ENCODE data around the gene MAPKAPK2.
A peak's percentile ranks its signal among the peaks of the same experiment; 100 is the strongest.

The MAPKAPK2 gene

DNA sequence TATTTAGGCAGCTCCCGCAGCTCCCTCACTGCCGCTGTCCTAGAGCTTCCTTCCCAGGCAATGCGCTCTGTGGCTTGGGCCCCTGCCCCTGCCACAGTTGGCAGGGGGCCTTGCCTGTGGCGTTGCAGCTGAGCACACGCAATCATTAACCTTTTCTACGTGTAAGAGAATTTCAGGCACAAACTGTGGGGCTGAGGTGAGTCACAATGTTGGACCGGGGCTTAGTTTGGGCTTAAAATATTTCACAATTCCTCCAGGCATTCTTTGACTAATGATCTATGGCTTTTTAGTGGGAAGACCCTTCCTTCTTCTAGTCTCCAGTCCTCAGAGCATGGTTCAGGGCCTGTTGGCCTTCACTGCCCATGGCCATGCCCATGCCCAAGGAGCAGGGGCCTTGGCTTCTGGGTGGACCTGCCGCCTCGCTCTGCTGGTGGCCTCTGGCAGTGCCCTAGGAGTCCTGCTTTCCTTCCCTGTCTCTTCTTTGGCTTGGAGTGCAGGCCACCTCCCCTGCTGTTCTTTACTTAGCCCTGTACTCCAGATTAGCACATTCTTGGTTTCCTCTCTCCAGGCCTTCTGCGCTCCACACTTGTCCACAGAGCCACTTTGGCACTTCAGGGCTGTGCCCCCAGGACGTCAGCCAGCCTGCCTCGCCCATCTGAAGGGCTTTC lies 39.2 kb downstream of the MAPKAPK2 start:
- no peak for DNase-seq

DNA sequence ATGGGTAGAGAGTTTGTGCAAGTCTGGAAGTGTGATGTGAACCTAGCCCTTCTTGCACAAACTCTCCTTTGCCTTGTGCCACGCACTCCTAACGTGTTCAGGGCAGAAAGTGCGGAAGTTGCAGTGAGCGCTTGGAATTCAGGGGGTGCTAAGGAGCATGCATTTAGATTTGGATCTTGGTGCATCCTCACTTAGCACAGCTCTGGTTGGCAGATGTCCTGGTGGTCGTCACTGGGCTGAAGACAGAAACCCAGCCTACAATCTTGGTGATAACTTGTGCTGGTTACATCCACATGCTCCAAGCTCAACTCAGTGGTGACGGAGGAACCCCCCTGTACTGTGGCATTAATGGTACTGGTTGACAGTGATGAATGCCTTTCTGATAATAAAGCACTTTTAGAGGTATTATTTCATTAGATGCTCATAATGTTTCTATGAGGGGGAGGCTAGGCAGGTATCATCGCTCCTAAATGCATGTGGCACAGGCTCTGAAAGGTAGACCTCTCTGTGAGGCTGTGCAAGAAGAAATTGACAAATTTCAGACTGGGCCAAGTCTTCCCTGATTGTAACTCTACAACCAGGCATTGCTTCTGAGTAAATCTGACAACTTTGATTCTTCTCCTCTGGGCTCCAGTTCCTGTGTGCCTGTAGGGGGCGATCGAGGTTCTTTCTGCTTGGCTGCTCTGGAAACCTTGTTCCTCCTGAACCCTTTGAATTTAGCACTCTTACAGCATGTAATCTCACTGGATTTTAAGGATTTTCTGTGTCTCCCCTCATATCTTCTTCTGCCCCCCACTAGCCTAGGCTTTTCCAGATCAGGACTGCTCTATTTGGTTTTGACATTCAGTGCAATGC lies 40.6 kb downstream of the MAPKAPK2 start:
- peak; percentile 66 to 77 for DNase-seq

DNA sequence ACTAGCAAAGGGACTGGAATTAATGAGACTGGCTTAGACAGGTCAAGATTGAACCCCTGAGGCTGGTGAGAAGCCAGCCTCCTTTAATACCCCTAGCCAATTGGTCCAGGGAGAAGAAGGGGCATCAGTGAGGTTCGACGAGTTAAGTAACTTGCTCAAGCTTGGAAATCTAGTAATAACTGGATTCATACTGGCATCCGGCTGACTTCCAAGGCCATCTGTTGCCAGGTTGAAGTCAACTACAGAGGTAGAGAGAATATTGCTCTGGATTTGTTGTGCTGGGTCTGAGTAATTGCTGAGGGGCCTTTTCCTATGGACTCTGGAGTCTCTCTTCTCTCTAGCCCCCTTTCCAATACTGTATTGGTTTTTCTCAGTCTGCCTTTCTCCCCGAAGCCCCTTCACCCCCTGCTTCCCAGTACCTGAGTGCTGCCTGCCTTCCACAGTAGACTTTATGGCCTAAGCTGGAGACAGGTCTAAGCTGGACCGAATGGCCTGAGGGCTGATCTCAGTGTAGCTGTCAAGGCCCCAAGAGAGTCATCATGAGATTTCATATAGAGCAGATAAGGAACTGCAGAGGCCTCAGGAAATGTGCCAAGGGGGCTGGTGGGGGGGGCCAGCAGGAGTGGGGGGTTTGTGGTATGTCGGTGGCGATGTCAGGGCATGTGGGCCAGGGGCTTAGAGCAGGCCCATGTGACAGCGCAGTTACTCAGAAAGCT lies 43.4 kb downstream of the MAPKAPK2 start:
- DNase-seq, result no peak

DNA sequence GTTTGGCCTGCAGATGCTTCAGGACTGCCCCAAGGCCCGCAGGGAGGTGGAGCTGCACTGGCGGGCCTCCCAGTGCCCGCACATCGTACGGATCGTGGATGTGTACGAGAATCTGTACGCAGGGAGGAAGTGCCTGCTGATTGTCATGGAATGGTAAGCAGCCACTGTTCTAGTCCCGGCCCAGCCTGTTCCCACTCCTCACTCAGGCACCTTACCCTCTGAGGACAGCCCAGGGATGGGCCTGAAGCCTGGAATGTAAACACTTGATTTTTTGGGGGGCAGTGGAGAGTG lies 43.9 kb downstream of the MAPKAPK2 start:
- no peak for DNase-seq

DNA sequence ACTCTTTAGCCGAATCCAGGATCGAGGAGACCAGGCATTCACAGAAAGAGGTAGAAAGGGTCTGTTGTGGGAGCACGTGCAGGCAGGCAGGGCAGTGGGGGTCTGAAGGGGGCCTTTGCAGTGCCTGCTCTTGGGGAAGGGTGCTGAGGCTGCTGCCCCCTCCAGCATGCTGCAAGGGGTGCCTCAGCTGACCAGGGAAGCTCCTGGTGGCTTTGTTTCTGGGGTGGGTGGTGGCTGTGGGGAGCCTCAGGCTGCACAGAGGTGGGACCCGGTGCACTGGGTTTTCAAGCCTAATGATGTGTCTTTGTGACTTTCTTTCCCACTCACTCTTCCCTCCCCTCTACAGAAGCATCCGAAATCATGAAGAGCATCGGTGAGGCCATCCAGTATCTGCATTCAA lies 44.3 kb downstream of the MAPKAPK2 start:
- no peak for DNase-seq

DNA sequence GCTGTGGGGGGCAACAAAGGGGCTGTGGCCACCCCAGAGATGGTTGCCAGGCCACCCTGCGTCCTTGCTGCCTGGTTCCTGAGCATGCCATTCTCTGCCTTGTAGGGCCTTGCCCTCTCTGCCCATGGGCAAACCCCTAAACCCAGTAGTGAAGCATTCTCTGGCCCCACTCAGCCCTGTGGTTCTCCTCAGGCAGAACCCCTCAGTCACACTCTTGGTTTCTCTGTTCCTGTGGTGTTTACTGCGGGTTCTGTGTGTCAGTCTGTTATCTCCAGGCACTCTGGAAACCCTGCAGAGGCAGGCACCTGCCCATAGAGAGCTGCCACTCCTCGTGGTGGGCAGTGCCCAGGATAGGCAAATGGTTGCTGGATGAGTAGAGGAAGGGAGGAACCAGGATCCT lies 44.8 kb downstream of the MAPKAPK2 start:
- no peak for DNase-seq

DNA sequence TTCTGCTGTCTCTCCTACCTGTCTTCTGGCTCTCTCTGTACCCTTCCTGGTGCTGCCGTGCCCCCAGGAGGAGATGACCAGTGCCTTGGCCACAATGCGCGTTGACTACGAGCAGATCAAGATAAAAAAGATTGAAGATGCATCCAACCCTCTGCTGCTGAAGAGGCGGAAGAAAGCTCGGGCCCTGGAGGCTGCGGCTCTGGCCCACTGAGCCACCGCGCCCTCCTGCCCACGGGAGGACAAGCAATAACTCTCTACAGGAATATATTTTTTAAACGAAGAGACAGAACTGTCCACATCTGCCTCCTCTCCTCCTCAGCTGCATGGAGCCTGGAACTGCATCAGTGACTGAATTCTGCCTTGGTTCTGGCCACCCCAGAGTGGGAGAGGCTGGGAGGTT lies 47.8 kb downstream of the MAPKAPK2 start:
- no peak for DNase-seq

DNA sequence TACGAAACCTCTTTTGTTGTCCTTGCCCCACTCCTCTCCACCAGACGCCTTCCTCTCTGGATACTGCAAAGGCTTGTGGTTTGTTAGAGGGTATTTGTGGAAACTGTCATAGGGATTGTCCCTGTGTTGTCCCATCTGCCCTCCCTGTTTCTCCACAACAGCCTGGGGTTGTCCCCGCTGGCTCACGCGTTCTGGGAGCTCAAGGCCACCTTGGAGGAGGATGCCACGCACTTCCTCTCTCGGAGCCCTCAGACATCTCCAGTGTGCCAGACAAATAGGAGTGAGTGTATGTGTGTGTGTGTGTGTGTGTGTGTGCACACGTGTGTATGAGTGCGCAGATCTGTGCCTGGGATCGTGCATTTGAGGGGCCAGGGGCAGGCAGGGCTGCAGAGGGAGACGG lies 48.3 kb downstream of the MAPKAPK2 start:
- DNase-seq, result no peak

DNA sequence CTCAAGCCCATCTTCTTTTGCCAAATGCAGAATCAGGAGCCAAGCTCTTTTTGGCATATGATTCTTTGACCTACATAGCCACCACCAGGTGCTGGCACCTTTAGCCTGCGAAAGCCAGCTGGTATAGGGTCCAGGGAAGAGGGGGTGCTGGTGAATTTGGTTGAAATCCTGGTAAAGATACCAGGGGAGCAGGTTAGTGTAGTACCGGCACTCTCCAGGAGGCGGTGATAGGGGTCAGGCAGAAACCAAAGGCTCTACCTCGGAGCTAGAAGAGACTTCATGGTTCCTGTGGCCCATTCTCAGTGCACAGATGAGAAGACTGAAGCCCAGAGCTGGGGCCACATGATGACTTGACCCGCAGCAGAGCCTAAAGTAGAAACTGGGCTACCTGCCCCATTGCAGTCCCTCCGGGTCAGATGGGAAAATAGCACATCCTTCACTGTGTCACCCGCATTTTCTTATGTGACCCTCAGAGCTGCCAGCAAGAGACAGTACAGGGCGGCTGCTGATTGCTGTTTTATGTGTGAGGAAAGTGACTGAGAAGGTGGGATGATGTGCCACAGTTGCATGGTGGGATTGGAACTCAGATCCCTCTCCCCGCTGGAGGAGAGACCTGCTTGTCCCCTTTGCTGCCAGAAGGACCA lies 49.9 kb downstream of the MAPKAPK2 start:
- peak; percentile 18 to 40 for DNase-seq

DNA sequence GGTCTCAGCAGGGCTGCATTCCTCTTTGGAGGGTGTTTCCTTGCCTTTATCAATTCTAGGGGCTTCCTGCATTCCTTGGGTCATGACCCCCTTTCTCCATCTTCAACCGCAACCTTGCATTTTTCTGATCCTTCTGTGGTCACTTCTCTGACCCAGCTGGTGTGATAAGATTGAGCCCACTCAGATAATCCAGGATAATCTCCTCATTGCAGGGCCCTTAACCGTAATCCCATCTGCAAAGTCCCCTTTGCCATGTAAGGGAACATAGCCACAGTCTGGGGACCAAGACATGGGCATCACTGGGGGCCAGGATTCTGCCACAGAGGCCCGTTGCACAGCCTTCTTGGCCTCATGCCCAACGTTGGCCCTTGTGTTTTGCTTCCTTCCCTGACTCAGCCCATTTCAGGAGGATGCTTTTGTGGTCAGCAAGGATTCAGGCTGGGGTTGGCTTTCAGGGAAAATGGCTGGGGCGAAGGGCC lies 50.9 kb downstream of the MAPKAPK2 start:
- DNase-seq, result no peak

DNA sequence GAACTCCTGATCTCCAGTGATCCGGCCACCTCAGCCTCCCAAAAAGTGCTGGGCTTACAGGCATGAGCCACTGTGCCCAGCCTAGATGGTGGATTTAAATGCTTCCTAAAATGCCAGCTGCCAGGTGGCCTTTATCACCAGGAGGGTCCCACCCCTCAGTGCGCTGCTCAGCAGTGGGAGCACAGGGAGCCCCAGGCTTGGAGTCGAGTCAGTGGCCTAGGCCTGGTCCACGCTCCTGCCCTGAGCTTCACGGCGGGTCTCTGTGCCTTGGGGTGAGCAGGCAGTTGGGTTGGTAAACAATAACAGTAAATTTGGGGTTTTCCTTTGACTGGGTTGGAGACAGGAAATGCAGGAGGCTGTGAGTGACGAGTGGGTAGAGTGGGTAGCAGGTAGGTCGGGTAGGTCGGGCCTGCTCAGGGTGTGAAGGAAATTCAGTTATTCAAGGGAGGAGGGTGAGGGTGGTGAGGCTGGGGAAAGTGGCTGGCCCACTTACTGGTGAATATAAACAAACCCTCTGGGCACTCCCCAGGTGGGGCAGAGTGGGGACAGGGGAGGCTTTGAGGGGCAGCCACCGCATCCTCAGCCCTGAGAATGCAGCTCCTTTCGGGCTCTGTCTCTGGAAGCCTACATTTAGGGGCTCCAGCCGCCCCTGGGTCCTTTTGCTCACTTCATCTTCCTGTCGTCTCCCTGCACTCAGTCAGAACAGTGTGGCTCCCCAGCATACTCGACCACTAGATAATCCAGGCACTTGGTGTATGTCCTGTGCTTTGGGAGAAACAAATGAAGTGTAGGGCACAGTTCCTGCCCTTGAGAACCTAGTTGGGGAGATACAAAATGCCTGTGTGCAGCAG lies 52.4 kb downstream of the MAPKAPK2 start:
- no peak for DNase-seq

DNA sequence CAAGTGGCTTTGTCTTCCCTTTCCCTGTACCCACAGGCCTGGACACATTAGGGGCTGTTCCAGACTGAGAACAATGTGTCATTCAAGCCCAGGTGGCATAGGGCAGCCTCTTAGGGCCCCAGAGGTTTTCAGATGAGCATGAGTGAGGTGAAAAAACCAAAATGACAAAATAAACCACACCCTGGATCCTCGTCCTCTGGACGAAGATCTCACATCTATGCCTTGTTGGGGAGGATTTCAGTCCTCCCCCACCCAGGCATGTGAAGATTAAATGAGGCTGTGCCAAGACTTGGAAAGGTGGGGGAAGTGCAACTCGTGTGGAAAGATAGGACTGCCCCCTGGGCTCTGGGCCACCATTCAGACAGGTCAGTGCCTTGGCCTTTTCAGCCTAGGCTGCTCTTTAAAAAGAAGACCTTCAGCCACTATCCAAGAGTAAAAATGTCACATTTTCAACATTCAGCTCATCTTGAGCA lies 53.1 kb downstream of the MAPKAPK2 start:
- DNase-seq, result no peak

DNA sequence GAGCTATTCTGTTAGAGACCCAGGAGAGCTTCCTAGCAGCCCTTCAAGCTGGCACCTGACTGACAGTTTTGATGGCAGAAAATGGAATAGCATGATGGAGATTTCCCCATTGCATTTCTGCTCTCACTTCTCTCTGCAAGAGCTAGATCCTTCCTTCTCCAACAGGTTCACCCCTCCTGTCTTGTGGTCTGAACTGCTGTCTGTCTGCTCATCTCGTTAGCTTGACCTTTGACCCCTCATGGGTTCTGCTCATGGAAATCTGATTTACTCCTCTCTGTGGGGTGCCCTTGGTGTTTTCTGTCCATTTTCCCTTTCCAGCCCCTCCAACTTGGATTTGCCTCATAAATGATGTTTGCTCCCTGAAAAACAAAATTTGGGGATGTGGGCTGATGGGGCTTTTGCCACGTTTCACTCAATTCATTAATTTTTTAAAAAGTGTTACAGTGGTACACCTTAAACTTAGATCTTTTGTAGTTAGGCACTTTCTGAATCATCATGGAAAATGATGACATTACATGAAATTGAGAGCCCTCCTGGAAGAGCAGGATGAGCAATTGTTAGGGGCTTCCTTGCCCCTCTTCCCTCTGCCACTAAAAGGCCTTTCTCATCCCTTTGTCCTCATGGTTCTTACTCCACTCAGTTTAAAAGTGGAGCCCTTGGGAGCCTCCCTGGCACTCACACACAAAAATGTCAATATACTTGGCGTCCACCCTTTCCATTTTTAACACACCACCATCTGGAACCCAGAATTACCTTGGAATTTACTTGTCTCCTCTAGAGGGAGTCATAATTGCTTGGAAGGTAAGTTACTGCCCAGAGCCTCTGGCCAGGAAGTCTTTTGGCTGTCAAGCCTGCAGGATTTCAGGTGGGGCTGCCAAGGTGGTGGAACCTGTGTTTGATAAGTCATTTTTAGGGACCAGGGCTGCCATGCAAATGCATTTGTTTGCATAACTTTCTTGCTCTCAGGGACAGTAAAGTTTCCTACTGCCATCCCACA lies 54.0 kb downstream of the MAPKAPK2 start:
- peak in 1 of 2 experiments; percentile 32 for DNase-seq

DNA sequence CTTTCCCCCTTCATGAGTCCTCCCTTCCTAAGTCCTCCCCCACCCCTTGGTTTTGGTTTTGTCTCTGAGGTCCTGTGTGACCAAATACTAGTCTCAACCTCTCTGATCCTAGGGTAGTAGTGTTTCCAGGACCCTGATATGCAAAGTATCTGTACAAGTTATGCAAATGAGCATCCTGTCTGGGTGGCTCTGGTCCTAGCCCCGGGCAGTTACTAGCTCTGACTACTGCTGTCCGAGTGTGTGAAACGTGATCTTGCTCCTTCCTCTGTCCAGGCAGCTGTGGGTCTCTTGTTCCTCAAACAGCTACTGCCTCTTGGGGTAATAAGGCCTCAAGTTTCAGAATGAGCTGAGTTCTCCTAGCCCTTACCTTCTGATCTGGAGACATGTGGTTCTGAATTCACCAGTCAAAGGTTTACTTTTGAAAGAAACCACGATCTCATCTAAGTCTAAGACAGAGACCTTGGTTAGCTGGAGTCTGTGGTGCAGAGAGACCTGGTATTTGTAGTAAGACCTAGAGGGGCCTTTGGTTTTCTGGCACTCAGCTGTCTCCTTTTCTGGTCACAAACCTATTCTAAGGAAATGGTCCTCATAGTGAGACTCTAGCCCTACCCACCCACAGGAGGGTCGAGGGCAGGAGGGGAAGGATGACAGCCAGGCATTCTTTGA lies 54.8 kb downstream of the MAPKAPK2 start:
- peak; percentile 67 to 71 for DNase-seq

DNA sequence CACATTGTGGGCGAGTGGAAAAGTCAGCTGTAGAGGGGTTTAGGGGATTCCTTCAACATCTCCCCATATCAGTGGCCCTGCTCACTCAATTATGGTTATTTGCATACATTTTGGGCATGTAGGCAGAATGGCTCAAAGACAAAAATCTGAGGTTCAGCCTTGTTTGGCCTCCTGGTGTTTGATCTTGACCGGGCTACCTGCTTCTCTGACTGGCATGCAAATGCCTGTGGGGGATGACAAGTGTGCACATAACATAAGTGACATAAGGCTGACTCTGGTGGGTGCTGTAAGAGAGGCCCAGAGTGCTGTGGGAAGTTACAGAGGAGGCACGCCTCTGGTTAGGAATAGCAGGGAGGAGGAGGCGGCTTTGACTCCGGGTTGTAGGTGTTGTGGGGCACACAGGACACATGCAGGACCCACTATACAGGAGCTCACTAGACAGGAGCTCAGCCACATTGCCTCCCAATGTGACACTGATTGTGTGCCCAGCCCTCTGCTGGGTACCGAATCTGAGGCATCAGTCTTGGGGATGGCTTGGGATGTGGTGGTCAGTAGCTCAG lies 56.5 kb downstream of the MAPKAPK2 start:
- DNase-seq, result no peak

DNA sequence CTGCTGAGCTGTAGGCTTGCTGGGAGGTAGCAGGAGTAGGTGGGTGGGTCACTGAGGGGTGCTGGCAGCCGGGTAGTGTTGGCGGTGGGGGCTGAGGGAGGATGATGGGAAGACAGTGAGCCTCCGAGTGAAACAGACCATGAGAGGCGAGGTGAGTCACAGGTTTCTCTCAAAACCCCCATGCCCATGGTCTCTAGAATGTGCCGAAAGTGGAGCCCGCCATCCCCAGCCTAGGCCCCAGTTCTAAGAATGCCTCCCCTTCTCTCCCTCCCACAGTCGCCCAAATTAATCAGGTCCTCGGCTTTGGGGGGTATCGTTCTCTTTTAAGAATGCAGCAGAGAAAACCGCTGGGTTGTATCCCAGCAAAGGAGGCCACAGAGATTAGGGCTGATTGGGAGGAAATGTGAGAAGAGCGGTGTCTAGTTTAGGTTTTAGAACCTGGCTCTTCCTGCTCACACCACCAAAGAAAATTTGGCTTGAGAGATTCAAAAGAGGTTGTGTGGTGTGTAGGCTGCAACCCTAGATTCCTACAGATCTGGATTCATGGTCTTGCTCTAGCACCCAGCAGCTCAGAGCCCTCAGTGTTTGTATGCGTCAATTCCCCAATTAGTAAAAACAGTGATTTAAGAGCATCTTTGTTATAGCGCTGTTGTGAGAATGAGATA lies 58.1 kb downstream of the MAPKAPK2 start:
- no peak for DNase-seq

DNA sequence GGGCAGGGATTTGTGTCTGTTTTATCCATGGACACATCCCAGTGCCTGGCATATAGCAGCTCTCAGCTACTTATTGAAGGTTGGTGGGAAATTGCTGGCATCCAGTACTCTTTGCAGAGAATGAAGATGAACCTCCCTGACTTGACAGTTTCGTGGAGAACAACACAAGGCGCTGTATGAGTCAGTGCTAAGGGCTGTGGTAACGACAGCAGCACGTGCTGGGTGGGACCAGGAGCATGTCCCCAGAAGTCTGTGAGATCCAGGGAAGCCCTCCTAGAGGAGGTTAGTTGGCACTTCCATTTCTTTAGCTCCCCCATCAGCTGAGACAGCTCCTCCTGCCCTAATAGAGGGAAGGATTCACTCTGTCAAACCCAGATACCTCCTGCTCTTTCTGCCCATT lies 60.0 kb downstream of the MAPKAPK2 start:
- no peak for DNase-seq

DNA sequence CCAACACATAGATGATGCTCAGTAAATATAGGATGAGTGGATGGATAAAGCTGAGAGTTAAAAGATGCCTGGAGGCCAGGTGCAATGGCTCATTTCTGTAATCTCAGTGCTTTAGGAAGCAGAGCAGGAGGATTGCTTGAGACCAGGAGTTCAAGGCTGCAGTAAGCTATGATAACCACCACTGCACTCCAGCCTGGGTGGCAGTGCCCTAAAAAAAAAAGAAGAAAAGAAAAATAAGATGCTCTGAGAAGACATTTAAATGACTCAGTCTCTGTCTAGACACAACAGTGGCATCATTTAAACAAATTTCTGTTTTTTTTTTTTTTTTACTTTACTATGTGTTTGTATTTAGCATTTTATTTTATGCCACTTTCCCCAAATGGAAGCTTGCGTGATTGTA lies 60.6 kb downstream of the MAPKAPK2 start:
- DNase-seq, result no peak

DNA sequence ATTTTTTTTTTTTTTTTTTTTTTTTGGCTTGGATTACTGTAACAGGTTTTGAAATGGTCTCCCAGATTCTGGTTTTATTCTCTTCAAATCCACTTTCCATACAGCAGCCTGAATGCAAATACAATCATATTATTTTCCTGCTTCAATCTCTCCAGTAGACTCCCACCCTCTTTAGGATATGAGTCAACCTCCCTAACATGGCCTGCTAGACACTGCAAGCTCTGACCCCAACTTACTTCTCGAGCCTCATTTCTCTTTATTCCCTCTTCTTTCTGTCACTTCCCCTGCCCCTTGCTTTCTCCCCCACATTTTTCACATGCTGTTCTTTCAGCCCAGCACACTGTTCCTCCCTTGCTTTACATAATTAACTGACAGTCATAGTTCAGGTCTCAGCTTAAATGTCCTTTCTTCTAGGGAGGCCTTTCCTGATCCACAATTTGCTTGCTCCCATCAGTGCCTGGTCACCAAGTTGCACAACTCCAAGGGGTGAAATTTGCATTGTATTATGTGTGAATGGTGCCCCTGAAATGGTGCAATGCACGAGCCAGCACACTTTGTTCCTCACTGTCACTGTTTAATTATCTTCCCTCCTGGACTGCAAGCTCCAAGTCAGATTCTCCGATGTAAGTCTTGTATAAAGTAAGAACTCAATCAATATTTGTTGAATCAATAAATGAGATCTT lies 63.8 kb downstream of the MAPKAPK2 start:
- DNase-seq, result peak; percentile 36 to 56

Data from AML-193 (cell line).